GM19372 (cell line): ENCODE measurements around the gene EXOC1.
"Not testable (repeated sequence)": the region's sequence is repeated elsewhere in the genome, so short reads cannot be mapped to it uniquely, and the experiment has no call there.

Source experiments
- ATAC-seq: cut with Tn5 transposase; IDR thresholded peaks from one replicate; pipeline ENCODE4 v1.9.1; 2021; ENCODE audit warnings: mild to moderate bottlenecking, low read depth, moderate library complexity; ENCODE audit not compliant: unreplicated experiment

The EXOC1 gene

GRCh38 chr4:55853484-55854046 lies at the start of gene EXOC1:
Gene EXOC1, plus strand, starts transcription at chr4:55853648. Its CDS starts 4,676 bp downstream, at chr4:55858324.
- ATAC-seq = peak; percentile 98

GRCh38 chr4:55807556-55807955 lies 45.9 kb upstream of the EXOC1 start:
- ATAC-seq = no peak

DNA sequence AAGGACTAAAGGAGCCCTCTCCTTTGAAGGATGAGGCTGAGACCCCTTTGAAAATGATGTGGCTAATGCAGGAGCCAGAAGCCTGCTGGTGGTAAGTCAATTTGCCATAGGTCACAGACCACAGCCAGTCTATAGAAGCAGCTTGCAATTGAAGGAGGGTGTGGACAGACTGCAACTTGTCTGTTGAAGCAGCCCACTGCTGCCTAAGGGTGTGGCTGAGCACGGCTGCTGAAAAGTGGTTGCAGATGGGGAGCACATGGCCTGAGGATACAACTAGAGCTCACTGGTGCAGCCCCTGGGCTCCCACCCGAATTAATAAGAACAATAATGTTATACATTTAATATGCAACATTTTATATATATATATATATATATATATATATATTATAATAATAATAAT lies 45.3 kb upstream of the EXOC1 start:
- no peak for ATAC-seq

GRCh38 chr4:55808632-55809031 lies 44.8 kb upstream of the EXOC1 start:
- ATAC-seq = no peak

GRCh38 chr4:55817691-55818090 lies 35.8 kb upstream of the EXOC1 start:
- ATAC-seq = no peak

GRCh38 chr4:55819634-55820033 lies 33.8 kb upstream of the EXOC1 start, which contains the start of gene EXOC1L:
Gene EXOC1L, plus strand, starts transcription at chr4:55819790. Its CDS starts 237 bp downstream, at chr4:55820027.
- no peak for ATAC-seq

- ATAC-seq = no peak
Measured at GRCh38 chr4:55820279-55820678, 33.2 kb upstream of the EXOC1 start.

DNA sequence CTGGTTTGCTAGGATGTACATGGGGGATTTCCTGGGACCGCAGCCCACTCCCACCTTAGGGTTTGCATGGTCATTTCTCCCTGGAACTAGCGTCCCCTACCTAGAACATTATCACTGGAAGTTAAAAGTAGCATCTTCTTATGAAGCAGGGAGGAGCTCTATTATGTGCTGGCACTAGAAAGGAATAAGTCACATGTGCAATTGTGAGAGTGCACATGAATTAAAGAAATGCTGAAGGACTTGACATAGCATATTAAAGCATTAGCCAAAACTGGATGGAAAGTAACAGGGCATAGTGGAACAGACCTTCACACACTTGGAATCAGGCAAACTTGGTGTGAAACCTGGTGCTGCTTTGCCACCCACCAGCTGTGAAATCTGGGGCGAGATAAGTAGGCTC lies 31.1 kb upstream of the EXOC1 start:
- ATAC-seq = no peak

- ATAC-seq = no peak
Measured at GRCh38 chr4:55824865-55825264, 28.6 kb upstream of the EXOC1 start.

DNA sequence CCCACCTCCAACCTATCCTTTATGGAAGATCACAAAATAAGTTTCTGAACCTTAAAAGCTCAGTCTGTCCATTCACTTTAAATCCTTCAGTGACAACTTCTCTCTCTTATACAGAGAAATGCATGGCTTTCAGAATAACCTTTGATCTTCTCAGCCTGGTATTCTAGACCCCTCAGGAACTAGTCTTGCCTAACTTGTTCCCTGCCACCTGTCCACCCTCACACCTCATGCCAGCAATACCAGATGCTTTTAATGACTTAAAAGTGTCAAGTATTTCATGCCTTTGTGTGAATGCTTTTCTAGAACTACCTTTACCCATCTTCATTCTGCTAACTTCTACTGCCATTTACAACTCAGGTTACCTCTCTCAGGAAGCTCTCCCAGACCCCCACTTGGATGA lies 26.5 kb upstream of the EXOC1 start:
- no peak for ATAC-seq

DNA sequence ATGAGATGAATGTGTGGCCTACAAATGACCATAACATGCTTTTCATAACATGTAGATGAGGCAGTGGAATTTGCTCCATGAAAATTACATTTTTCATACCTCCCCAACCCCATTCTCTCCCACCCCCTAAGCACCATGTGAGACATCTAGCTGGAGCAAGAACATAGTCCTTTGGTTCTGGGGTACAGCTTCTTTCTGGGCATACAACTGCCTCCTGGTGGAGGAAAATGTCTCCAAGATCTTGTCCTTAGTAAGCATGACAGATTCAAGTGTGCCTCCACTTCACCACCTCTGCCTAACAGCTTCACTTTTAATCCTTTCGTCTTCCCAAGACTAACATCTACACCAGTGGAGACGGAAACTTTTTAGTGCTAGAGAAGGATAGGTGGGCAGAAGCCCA lies 25.9 kb upstream of the EXOC1 start:
- ATAC-seq = no peak

DNA sequence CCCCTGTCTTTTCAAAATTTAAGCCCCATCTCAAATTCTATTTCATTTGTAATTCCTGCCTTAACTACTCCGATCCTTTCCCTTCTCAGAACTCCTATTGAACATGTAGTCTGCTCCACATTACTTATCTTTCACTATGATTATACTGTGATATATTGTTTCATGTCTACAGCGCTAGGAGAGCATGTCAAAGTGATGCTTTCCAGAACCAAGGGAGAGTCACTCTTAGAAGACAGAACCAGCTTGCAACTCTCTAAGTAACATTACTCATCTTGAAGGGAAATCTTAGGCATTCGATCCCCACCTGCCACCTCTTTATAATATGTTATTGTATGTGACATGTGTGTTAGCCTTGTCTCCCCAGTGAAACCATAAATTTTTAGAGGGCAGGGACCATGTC lies 23.4 kb upstream of the EXOC1 start:
- ATAC-seq = no peak

GRCh38 chr4:55830716-55831115 lies 22.7 kb upstream of the EXOC1 start:
- ATAC-seq = no peak

GRCh38 chr4:55834086-55834795 lies 19.2 kb upstream of the EXOC1 start:
- ATAC-seq = no peak

- ATAC-seq = no peak
Measured at GRCh38 chr4:55837903-55838302, 15.5 kb upstream of the EXOC1 start.

DNA sequence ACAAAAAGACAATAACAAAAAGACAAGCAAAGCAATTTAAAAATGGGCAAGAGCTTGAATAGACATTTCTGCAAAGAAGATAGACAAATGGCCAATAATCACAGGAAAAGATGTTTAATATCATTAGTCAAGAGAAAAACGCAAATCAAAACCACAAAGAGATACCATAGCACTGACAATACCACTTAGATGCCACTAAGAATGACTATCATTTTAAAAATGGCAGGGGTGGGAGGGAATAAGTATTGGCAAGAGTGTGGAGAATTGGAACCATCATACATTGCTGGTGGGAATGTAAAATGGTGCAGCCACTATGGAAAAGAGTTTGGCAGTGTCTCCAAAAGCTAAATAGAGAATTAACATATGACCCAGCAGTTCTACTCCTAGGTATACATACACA lies 15.1 kb upstream of the EXOC1 start:
- ATAC-seq = no peak

DNA sequence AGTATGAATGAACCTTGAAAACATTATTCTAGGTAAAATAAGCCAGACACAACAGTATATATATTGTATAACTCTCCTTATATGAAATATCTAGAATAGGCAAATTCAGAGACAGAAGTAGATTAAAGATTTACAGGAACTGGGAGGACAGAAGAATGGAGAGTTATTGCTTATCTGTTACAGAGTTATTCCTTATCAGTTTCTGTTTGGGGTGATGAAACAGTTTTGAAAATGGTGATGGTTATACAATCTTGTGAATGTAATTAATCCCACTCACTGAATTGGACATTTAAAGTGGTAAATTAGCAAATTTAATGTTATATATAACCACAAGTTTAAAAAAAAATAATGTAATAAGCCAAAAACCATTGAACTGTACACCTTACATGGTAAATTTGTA lies 14.5 kb upstream of the EXOC1 start:
- no peak for ATAC-seq

- no peak for ATAC-seq
Measured at GRCh38 chr4:55840956-55841355, 12.5 kb upstream of the EXOC1 start.

- not testable (repeated sequence) for ATAC-seq
Measured at GRCh38 chr4:55841373-55842239, 11.8 kb upstream of the EXOC1 start.

- not testable (repeated sequence) for ATAC-seq
Measured at GRCh38 chr4:55842312-55842711, 11.1 kb upstream of the EXOC1 start.

- no peak for ATAC-seq
Measured at GRCh38 chr4:55849724-55850123, 3.7 kb upstream of the EXOC1 start.
